ENCODE measurements around the gene TLE5. TPM values are rescaled to one million over a fixed set of nuclear protein-coding genes. Genes with fewer than 3 reads are reported as not detected.

TLE5 gene
- total and polyA plus RNA-seq, 10 of the 15 experiments (the other 5 are each of a cell fraction or from before 2014, with no cell fraction given) = 2.5 to 373 (median 154) TPM

DNA sequence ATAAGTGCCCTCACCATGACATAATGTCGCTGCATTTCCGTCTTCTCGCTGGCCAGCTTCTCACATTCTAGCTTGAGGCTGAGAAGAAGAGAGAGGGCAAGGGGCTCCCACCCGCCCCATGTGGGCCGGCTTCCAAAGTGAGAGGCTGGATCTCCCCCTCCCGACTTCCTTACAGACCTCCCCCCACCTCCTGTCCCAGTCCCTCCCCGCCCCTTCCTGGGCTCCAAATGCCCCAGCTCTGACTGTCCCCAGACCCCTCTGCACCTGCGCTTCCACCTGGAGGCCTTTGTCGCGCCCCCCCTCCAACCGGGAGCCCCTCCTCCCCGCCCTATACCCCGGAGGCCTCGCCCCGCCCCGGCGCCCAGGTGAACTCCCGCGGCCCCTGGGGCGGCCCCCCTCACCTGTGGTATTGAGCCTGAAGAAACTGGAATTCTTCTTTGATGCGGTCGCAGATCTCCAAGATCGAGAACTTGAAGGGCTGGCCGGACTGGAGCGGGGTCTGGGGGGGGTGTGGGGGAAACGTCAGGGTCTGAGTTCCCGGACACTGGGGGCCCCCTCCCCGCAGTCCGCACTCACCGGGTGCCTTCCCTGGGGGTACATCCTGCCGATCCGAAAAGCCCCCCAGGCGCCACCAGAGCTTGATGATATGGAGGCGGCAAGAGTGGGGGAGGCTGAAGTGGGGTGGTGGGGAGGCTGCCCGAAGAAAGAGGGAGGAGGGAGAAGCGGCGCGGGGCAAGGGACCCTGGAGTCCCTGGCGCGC lies 33.8 kb downstream of the TLE5 start:
- Histone ChIP-seq H3K4me3 (no peak overlapping the region; the same call in 1 of the 2 replicates), H3K4me2 (ENCODE audit: control insufficient read depth, insufficient read depth) (peak overlapping the region; percentile 33), H3K27me3 (replicated peaks in 1 of 2; ENCODE audit: control insufficient read depth in 2 of 2, insufficient read depth in 2 of 2, low read length in 1 of 2) (peaks cover 12 to 21% of the 10 kb centered on the region in 2 experiments), H2AFZ (ENCODE audit: control insufficient read depth, low read depth, low read length) (no peak overlapping the region), H3K27ac (ENCODE audit: control insufficient read depth, insufficient read depth) (no peak overlapping the region), H3K4me1 (ENCODE audit: control insufficient read depth, insufficient read depth, low read length) (no peaks in the 10 kb centered on the region), H3K36me3 (ENCODE audit: control insufficient read depth in 2 of 2, insufficient read depth in 2 of 2, low read length in 1 of 2) (no peaks in the 10 kb centered on the region), H4K20me1 (ENCODE audit: control insufficient read depth, insufficient read depth) (no peaks in the 10 kb centered on the region), H3K79me2 (ENCODE audit: control insufficient read depth, insufficient read depth, low read length) (no peaks in the 10 kb centered on the region), H3K9me3 (replicated peaks; ENCODE audit: control insufficient read depth, insufficient read depth, low read length) (peaks cover 3% of the 10 kb centered on the region; the same call in 2 of the 3 replicates), H3K9ac (ENCODE audit: control insufficient read depth, insufficient read depth, low read length) (no peak overlapping the region)
- RAD21 ChIA-PET (ENCODE audit: unreplicated experiment) = no interaction called here
- peak; percentile 83 for TF ChIP-seq SUZ12 (IDR thresholded peaks at IDR 0.05; ENCODE audit: unreplicated experiment)
- no peak for TF ChIP-seq JUNB (IDR thresholded peaks at IDR 0.05)
- TF ChIP-seq SMAD1 (IDR thresholded peaks at IDR 0.05; ENCODE audit: low read depth, partially characterized antibody) = no peak
- TF ChIP-seq CBFB (IDR thresholded peaks at IDR 0.05; ENCODE audit: low read depth) = no peak
- TF ChIP-seq, protein P1, sequence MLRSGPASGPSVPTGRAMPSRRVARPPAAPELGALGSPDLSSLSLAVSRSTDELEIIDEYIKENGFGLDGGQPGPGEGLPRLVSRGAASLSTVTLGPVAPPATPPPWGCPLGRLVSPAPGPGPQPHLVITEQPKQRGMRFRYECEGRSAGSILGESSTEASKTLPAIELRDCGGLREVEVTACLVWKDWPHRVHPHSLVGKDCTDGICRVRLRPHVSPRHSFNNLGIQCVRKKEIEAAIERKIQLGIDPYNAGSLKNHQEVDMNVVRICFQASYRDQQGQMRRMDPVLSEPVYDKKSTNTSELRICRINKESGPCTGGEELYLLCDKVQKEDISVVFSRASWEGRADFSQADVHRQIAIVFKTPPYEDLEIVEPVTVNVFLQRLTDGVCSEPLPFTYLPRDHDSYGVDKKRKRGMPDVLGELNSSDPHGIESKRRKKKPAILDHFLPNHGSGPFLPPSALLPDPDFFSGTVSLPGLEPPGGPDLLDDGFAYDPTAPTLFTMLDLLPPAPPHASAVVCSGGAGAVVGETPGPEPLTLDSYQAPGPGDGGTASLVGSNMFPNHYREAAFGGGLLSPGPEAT (IDR thresholded peaks at IDR 0.05; ENCODE audit: low read depth) = no peak
- no peak for TF ChIP-seq ZNF207 (IDR thresholded peaks at IDR 0.05; ENCODE audit: borderline replicate concordance)
- no peak for DNase-seq (ENCODE audit: low read depth, low spot score)
- SMC1A ChIA-PET (ENCODE audit: uncharacterized antibody, unreplicated experiment) = no interaction called here
- POLR2A ChIA-PET = no interaction called here
- FAIRE-seq = no peak
- CTCF ChIA-PET = no interaction called here
- no peak for ATAC-seq
- intact Hi-C loops (cut with micrococcal nuclease; ENCODE audit: unreplicated experiment) (no loop called here), in situ Hi-C loops (cut with MboI) (no loop called here)
- WGBS (ENCODE audit: insufficient coverage, insufficient replicate concordance, low lambda C conversion rate, missing lambda C conversion rate) = 7% methylated on average over 15 of the region's 40 CpGs
- no TSS peak for BruUV-seq (replicated peaks)

Measured in GM12878 (cell line).